HG03442 (cell line): Measurements from ENCODE around the gene CRIM1.

Source experiments
- ATAC-seq: cut with Tn5 transposase; IDR thresholded peaks from one replicate; pipeline ENCODE4 v1.9.1; 2021; ENCODE audit warnings: mild to moderate bottlenecking, moderate library complexity; ENCODE audit not compliant: unreplicated experiment

The CRIM1 gene

GRCh38 chr2:36420569-36421181 is 65.1 kb downstream of the CRIM1 start:
- no peak for ATAC-seq

- no peak for ATAC-seq
These were observed 65.8 kb downstream of the CRIM1 start for GRCh38 chr2:36421379-36421778.

GRCh38 chr2:36423172-36423571 is 67.6 kb downstream of the CRIM1 start:
- ATAC-seq: no peak

GRCh38 chr2:36423619-36424120 is 68.1 kb downstream of the CRIM1 start:
- no peak for ATAC-seq

- ATAC-seq: no peak
These were observed 70.2 kb downstream of the CRIM1 start for GRCh38 chr2:36425608-36426355.

- no peak for ATAC-seq
These were observed 72.2 kb downstream of the CRIM1 start for GRCh38 chr2:36427790-36428243.

- ATAC-seq: no peak
These were observed 75.0 kb downstream of the CRIM1 start for GRCh38 chr2:36430549-36430948.

- no peak for ATAC-seq
These were observed 76.9 kb downstream of the CRIM1 start for GRCh38 chr2:36432479-36432878.

GRCh38 chr2:36433311-36434217 is 78.0 kb downstream of the CRIM1 start:
- ATAC-seq: no peak

- no peak for ATAC-seq
These were observed 82.9 kb downstream of the CRIM1 start for GRCh38 chr2:36438449-36438977.

GRCh38 chr2:36439084-36439483 is 83.5 kb downstream of the CRIM1 start:
- no peak for ATAC-seq

GRCh38 chr2:36441065-36441625 is 85.6 kb downstream of the CRIM1 start:
- ATAC-seq: no peak

- ATAC-seq: no peak
These were observed 86.2 kb downstream of the CRIM1 start for GRCh38 chr2:36441816-36442215.

- no peak for ATAC-seq
These were observed 88.8 kb downstream of the CRIM1 start for GRCh38 chr2:36444216-36444936.

- ATAC-seq: no peak
These were observed 89.7 kb downstream of the CRIM1 start for GRCh38 chr2:36445185-36445866.

GRCh38 chr2:36446294-36446693 is 90.7 kb downstream of the CRIM1 start:
- no peak for ATAC-seq

- ATAC-seq: no peak
These were observed 93.6 kb downstream of the CRIM1 start for GRCh38 chr2:36449213-36449612.

- ATAC-seq: no peak
These were observed 94.4 kb downstream of the CRIM1 start for GRCh38 chr2:36449943-36450392.

- ATAC-seq: no peak
These were observed 95.1 kb downstream of the CRIM1 start for GRCh38 chr2:36450466-36451196.
